Smooth muscle cell (in vitro differentiated cells): ENCODE data around the gene INTS1. TPM values are rescaled to one million over a fixed set of nuclear protein-coding genes. Genes with fewer than 3 reads are reported as not detected.
"Not testable (repeated sequence)": the region's sequence is repeated elsewhere in the genome, so short reads cannot be mapped to it uniquely, and the experiment has no call there.

Experiments
- DNase-seq: peaks from one replicate; lab custom pipeline; 2025; ENCODE audit not compliant: unreplicated experiment; lab: John Stamatoyannopoulos, UW
- H2AFZ ChIP-seq: fragments of 200-600 bp; sonication (generic); 2 replicates; pipeline ENCODE4 v1.6.0; 2016; ENCODE audit warnings: antibody characterized with exemption, low read depth, mild to moderate bottlenecking
- H3F3A ChIP-seq: fragments of 200-600 bp; sonication (generic); 2 replicates; pipeline ENCODE4 v1.6.0; 2017; ENCODE audit warnings: antibody characterized with exemption, low read depth
- H3K27ac ChIP-seq: fragments of 200-600 bp; sonication (generic); 2 replicates; pipeline ENCODE4 v1.5.1; 2016; ENCODE audit warnings: low read depth, mild to moderate bottlenecking
- H3K27me3 ChIP-seq: fragments of 200-600 bp; sonication (generic); 2 replicates; pipeline ENCODE4 v1.6.1; 2016; ENCODE audit warnings: low read depth, mild to moderate bottlenecking
- H3K36me3 ChIP-seq: fragments of 200-600 bp; sonication (generic); 2 replicates; pipeline ENCODE4 v1.5.1; 2016; ENCODE audit warnings: low read depth
- H3K4me1 ChIP-seq: fragments of 200-600 bp; sonication (generic); 2 replicates; pipeline ENCODE4 v1.5.1; 2016; ENCODE audit warnings: low read depth
- H3K4me2 ChIP-seq: fragments of 200-600 bp; sonication (generic); 2 replicates; pipeline ENCODE4 v1.6.0; 2016; ENCODE audit warnings: mild to moderate bottlenecking
- H3K4me3 ChIP-seq: fragments of 200-600 bp; sonication (generic); 2 replicates; pipeline ENCODE4 v1.5.1; 2016; ENCODE audit warnings: mild to moderate bottlenecking
- H3K79me2 ChIP-seq: fragments of 200-600 bp; sonication (generic); 2 replicates; pipeline ENCODE4 v1.6.0; 2016; ENCODE audit warnings: low read depth, mild to moderate bottlenecking
- H3K9ac ChIP-seq: fragments of 200-600 bp; sonication (generic); 2 replicates; pipeline ENCODE4 v1.6.0; 2016; ENCODE audit warnings: low read depth
- H3K9me3 ChIP-seq: fragments of 200-600 bp; sonication (generic); replicated peaks from 2 replicates; pipeline ENCODE4 v1.5.1; 2016; ENCODE audit warnings: low read depth
- H4K20me1 ChIP-seq: fragments of 200-600 bp; sonication (generic); 2 replicates; pipeline ENCODE4 v1.6.0; 2016; ENCODE audit warnings: low read depth
- WGBS: methylation state at CpG from one replicate; pipeline ENCODE4 v1.1.7; 2016; ENCODE audit warnings: low lambda C conversion rate; 5-methylcytosine and 5-hydroxymethylcytosine counted together
- polyA plus RNA-seq: library from polyadenylated mRNA; unstranded; fragments of >200 nt; fragmentation: Nextera tagmentation; extraction: Ambion mirVana; gene quantifications from 2 replicates; pipeline ENCODE4 v1.2.1, GENCODE V29; 2016
- total RNA-seq: library from RNA; depleted of rRNA; stranded (reverse); fragments of >200 nt; gene quantifications from 2 replicates; pipeline ENCODE4 v1.2.3, GENCODE V29; 2014
- TF ChIP-seq, protein P1 (sequence below): fragments of 200-600 bp; sonication (generic); IDR thresholded peaks from 2 replicates; pipeline ENCODE4 v1.5.1; 2017; ENCODE audit warnings: borderline replicate concordance, mild to moderate bottlenecking, antibody characterized with exemption; ENCODE audit not compliant: insufficient read depth, poor library complexity, severe bottlenecking

Gene INTS1
- total and polyA plus RNA-seq, 2 experiments from 2014 or later, result 18.2 to 51.2 TPM

DNA sequence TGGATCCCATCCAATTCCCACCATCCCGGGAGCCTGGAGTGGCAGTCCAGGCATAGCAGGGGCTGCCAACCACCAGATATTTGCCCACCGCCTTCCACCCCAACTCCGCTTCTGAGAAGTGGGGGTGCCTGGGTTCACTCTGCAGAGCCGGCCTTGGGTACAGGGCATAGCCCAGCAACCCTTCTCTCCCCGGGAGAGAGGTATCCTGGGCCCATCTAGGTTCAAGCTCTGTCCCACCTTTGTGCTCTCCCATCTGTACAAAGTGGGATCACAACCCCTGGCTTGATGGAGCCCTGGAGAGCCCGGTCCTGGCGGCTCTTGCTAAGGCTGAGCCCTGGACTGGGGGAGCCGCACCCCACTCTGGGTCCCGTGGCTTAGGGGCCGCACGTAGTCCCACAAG is 57.1 kb downstream of the INTS1 start:
- DNase-seq, result no peak
- no peaks in the 10 kb centered on the region for H3K79me2 ChIP-seq
- no peak overlapping the region for H3K27ac ChIP-seq
- no peaks in the 10 kb centered on the region for H3F3A ChIP-seq
- no peak overlapping the region for H2AFZ ChIP-seq
- H3K27me3 ChIP-seq, result no peaks in the 10 kb centered on the region
- H4K20me1 ChIP-seq, result peaks cover 15% of the 10 kb centered on the region
- H3K4me2 ChIP-seq, result no peak overlapping the region
- 96% methylated on average over 11 of the region's 11 CpGs for WGBS
- H3K9ac ChIP-seq, result no peak overlapping the region
- no peak overlapping the region for H3K4me3 ChIP-seq
- TF ChIP-seq, protein P1, sequence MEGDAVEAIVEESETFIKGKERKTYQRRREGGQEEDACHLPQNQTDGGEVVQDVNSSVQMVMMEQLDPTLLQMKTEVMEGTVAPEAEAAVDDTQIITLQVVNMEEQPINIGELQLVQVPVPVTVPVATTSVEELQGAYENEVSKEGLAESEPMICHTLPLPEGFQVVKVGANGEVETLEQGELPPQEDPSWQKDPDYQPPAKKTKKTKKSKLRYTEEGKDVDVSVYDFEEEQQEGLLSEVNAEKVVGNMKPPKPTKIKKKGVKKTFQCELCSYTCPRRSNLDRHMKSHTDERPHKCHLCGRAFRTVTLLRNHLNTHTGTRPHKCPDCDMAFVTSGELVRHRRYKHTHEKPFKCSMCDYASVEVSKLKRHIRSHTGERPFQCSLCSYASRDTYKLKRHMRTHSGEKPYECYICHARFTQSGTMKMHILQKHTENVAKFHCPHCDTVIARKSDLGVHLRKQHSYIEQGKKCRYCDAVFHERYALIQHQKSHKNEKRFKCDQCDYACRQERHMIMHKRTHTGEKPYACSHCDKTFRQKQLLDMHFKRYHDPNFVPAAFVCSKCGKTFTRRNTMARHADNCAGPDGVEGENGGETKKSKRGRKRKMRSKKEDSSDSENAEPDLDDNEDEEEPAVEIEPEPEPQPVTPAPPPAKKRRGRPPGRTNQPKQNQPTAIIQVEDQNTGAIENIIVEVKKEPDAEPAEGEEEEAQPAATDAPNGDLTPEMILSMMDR, result no peak
- no peaks in the 10 kb centered on the region for H3K9me3 ChIP-seq
- H3K36me3 ChIP-seq, result no peaks in the 10 kb centered on the region
- no peaks in the 10 kb centered on the region for H3K4me1 ChIP-seq

DNA sequence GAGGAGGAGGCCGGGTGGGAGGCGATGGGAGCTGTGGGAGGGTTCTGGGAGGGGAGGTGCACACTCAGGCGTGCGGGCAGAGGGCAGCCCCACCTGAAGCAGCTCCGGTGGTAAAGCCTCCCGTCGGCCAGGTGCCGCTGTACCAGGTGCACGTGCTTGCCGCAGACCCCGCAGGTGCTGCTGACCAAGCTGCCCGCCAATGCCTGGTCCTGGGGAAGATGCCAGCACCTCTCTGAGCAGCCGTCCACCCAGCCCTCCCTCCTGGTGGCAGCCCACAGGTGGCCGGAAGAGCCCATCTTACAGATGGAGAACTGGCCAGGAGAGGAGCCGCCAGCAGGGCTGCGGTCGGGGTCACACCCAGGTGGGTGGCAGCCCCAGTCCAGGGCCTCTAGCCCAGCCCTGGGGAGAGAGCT is 57.6 kb downstream of the INTS1 start:
- Histone ChIP-seq H2AFZ (no peak overlapping the region), H3F3A (no peaks in the 10 kb centered on the region), H4K20me1 (peaks cover 10% of the 10 kb centered on the region), H3K9ac (no peak overlapping the region), H3K9me3 (no peaks in the 10 kb centered on the region), H3K4me1 (no peaks in the 10 kb centered on the region), H3K79me2 (no peaks in the 10 kb centered on the region), H3K27ac (no peak overlapping the region), H3K4me2 (no peak overlapping the region), H3K4me3 (no peak overlapping the region), H3K27me3 (no peaks in the 10 kb centered on the region), H3K36me3 (no peaks in the 10 kb centered on the region)
- 81% methylated on average over 7 of the region's 17 CpGs for WGBS
- TF ChIP-seq, protein P1, result no peak
- DNase-seq, result no peak

DNA sequence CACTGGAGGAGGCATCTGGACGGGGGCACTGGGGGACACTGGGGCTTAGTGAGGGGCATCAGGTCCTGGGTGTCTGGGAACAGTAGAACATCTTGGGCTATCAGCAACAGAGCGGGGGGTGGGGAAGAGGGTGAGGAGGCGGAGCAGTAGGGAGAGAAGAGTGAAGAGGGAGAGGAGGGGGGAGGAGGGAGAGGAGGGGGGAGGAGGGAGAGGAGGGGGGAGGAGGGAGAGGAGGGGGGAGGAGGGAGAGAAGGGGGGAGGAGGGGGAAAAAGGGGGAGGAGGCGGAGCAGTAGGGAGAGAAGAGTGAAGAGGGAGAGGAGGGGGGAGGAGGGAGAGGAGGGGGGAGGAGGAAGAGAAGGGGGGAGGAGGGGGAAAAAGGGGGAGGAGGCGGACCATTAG is 58.2 kb downstream of the INTS1 start:
- H3K9ac ChIP-seq, H3K9me3 ChIP-seq, H3K27me3 ChIP-seq, H3K4me2 ChIP-seq, H3K4me3 ChIP-seq, H3K27ac ChIP-seq, H3K36me3 ChIP-seq, H3K4me1 ChIP-seq, H4K20me1 ChIP-seq, DNase-seq, H2AFZ ChIP-seq, H3F3A ChIP-seq, H3K79me2 ChIP-seq: not testable (repeated sequence)
- WGBS, result 89% methylated on average over 3 of the region's 5 CpGs

DNA sequence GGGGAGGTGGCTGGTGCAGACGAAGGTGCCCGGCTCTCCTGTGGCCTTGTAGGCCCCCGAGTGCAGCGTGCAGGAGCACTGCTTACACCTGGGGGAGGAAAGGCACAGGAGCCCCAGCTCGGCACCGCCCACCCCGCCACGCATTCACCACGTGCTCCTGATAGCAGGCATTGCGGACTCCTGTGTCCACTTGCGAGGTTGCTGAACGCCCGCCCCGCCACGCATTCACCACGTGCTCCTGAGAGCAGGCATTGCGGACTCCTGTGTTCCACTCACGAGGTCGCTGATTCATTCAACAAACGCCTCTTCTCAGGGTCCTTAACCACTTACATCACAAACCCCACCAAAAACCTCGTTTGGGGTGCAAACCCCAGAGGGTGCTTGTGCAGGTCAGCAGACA is 58.8 kb downstream of the INTS1 start:
- no peak overlapping the region for H3K4me3 ChIP-seq
- H3K27me3 ChIP-seq, result no peaks in the 10 kb centered on the region
- no peak overlapping the region for H3K9ac ChIP-seq
- no peak overlapping the region for H3K27ac ChIP-seq
- H3K79me2 ChIP-seq, result no peaks in the 10 kb centered on the region
- TF ChIP-seq, protein P1, result no peak
- whole genome bisulfite sequencing, result 93% methylated on average over 15 of the region's 21 CpGs
- no peaks in the 10 kb centered on the region for H4K20me1 ChIP-seq
- no peaks in the 10 kb centered on the region for H3F3A ChIP-seq
- no peaks in the 10 kb centered on the region for H3K9me3 ChIP-seq
- H2AFZ ChIP-seq, result no peak overlapping the region
- H3K4me1 ChIP-seq, result no peaks in the 10 kb centered on the region
- H3K36me3 ChIP-seq, result no peaks in the 10 kb centered on the region
- no peak overlapping the region for H3K4me2 ChIP-seq
- no peak for DNase-seq
